ENCODE results near the gene MPO.

The MPO gene

GRCh38 chr17:58278661-58279015, 2.1 kb downstream of the MPO start:
- no peak for DNase-seq

DNA sequence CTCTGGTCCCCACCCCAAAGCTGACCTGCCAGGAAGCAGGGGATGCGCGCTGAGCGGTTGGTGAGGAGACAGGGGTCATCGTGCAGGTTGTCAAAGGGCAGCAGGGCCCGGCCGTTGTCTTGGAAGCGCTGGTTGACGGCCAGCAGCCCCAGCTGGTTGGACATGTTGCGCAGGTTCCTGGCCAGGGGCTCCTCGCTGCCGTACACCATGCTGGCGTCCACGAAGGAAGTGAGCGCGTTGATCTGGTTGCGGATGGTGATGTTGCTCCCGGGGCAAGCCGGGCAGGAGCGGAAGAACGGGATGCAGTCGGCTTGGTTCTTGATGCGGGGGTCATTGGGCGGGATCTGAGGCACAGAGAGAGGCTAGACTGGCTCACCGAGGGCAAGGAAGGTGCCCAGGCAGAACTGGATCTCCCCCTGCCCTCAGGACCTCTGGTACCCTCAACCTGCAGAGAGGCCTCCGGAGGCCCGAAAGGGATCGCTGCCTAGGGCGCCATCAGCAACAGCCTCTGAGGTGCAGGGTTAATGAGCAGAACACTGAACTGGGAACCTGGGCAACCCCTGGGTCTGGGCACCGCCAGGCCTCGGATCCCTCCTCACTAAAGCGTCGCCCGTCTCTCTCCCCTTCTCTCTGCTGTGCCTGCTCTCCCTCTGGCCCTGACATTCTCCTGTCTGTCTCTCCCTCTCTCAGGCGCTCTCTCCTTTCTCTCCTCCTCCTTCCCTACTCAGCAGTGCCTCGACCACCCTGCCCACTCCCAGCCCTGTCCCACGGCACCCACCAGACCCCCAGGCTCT, 2.7 kb downstream of the MPO start:
- DNase-seq = no peak

DNA sequence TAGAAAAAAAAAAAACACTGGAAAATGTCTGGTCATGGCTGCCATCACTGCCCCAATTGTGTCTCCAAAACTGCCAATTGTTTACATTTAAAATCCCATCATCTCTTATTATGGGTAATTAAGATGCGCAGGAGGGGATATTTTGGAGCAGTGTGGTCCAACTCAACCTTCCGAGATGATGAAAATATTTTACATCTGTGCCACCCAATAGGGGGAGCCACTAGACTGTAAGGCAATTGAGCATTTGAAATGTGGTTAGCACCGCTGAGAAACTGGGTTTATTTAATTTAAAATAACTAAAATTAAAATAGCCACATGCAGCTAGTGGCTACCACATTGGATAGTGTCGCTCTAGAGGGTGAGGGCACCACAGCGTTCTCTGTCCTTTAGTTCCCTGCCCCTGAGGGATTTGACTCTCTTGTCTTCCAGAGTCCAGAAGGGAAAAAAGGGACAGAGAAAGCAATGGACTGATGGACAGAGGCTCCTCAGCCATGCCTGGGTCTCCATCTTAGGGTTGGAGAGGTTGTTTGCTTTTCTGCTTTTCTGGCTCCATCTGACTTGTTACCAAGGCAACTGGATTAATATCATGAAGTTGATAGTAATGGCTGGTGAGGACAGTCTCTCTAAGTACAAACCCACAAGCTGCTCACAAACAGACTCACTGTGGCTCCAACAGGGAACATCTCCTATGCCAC, 3.5 kb downstream of the MPO start:
- DNase-seq = no peak

DNA sequence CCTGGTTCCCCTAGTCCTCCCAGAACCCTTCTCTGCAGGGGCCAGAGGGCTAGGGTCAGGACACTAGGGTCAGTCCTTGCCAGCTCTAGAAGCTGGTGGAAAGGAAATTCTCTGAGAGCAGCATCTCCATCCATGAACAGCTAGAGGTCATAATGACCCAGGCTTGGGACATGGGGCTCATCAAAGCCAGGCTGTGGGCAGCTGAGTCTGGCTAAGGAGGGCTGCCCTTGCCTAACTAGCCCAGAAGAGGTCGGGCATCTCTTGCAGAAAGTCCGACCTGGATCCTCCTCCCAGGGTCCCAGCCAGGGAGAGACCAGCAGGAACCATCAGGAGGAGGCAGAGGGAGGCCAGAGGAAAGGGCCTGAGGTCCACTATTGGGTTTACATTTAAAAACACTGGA, 4.3 kb downstream of the MPO start:
- DNase-seq = no peak

DNA sequence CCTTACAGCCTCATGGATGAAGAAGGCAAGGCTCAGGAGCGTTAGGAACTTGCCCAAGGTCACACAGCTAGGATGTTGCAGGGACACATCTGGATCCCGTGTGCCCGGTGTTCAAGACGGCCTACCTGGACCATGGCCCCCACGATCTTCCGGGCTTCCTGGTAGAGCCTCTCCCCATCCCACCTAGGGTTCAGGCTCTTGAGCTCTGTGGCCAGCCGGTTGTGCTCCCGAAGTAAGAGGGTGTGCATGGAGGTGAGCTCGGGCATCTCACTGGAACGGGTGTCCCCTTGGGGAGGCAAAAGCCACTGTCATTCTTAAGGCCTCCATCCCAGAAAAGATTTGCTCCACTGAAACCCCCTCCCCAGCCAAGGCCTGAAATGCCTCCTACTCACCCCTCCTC, 5.3 kb downstream of the MPO start:
- DNase-seq = no peak

DNA sequence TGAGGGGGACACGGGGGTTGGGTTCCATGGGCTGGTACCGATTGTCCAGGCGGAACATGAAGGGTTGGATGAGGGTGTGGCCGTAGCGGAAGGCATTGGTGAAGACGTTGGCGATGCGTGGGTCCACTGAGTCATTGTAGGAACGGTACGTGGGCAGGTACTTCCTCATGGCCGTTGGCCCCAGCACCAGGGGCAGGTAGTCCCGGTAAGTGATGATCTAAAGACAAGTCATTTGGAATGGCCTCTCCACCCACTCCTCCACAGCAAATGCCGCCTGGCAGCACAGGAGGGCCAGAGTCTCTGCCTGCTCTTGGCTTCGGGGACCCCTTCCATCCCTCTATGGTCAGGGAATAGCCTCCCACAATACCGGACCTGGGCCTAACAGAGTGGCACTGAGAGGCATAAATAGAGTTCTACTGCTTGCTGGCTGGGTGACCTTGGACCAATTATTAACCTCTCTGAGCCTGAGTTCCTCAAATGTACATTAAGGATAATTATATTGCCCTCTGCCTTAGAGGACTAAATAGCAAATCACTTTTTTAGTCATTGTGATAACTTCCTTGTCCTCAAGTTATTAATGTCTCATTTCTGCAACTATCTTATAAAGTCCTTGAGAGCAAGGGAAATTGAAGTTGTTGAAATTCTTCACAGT, 7.2 kb downstream of the MPO start:
- no peak for DNase-seq

GRCh38 chr17:58272367-58273280, 8.1 kb downstream of the MPO start:
- no peak for DNase-seq

DNA sequence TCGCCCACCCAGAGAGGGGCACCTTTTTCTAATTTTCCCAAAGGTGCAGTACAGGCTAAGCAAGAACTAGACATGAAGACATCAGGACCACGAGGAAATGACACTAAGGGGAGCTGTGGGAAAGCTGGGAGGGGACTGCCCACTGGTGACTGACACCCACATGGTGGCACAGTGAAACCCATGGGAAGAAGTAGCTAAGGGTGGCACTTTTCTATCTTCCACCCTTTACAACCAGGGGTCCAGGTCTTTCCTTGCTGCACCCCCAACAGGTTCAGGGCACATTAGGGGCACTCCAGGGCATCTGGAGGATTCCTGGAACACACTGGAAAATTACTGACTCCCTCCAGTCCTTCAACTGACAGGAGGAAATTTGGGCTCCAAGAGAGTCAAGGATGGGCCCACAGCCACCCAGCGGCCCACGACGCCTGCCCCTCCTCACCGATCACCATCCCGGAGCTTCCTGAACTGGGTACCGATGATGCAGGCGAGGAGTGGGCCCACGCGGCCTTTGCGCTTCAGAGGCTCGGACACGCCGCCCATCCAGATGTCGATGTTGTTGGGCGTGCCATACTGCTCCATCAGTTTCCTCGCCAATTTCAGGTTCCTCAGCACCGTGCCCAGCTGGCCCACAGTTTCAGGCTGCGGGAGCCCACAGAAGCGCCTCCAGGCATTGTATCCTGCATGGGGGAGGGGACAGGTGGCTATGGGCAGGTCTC, 9.4 kb downstream of the MPO start:
- peak in 1 of 2 experiments; percentile 7 for DNase-seq

- DNase-seq = peak in 1 of 2 experiments; percentile 21
Observed at GRCh38 chr17:58270476-58271215, 10.1 kb downstream of the MPO start.

GRCh38 chr17:58269557-58270291, 11.0 kb downstream of the MPO start:
- DNase-seq = peak in 1 of 2 experiments; percentile 3

DNA sequence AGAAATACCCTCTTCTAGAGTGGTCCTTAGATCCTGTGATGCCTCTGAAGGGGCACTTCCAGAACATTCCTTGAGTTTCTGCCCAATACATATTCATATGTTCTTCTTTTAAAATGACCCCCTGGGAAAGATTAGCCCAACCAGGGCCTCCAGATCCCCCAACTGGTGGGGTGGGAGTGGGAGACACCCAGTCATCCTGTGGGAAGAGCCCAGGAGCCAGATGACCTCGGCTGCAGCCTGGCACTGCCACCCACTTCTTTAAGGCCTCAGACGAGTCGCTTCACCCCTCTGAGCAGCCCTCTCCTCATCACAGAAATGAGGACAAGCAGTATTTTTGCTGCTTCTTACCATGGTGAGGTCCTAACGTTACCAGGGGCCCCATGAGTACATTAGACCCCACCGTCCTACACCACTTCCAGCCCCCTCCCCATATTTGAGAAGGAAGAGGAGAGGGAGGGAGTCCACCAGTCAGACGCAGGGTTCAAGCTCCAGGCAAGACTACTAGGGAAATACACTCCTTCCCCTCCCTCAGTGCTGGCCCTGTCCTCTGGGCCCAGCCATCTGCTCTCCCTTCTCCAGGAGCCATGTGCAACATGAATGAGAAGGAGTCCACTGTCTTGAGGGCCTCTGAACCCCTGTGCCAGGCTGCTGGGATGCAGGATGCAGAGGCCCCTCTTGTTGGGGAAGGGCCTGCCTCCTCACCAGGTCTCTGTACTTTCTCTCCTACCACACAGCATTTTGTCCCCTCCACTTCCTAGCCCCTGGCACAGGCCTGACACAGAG, 11.8 kb downstream of the MPO start:
- DNase-seq = no peak

DNA sequence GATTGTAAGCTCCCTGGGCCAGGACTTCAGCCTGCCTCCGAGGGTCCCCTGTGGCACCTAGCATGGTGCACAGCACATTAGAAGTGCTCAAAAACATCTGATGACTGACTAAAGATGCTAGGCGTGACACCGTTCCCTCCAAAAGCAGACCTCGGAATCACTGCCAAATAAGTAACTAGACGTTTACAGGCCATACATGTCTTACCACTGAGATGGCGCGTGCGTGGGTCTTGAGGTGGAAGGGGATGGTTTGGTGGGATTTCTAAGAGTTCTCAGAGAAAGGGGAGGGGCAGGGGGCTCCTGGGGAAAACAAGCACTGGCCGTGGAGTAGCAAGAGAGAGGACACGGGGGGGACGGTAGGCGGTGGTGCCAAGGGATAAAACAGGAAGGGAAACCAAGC, 12.4 kb downstream of the MPO start:
- DNase-seq = peak in 1 of 2 experiments; percentile 8

GRCh38 chr17:58267347-58268324, 13.1 kb downstream of the MPO start:
- DNase-seq = peak in 1 of 2 experiments; percentile 2

GRCh38 chr17:58265902-58266875, 14.5 kb downstream of the MPO start:
- peak in 1 of 2 experiments; percentile 6 for DNase-seq

- no peak for DNase-seq
Observed at GRCh38 chr17:58265271-58265670, 15.5 kb downstream of the MPO start.

DNA sequence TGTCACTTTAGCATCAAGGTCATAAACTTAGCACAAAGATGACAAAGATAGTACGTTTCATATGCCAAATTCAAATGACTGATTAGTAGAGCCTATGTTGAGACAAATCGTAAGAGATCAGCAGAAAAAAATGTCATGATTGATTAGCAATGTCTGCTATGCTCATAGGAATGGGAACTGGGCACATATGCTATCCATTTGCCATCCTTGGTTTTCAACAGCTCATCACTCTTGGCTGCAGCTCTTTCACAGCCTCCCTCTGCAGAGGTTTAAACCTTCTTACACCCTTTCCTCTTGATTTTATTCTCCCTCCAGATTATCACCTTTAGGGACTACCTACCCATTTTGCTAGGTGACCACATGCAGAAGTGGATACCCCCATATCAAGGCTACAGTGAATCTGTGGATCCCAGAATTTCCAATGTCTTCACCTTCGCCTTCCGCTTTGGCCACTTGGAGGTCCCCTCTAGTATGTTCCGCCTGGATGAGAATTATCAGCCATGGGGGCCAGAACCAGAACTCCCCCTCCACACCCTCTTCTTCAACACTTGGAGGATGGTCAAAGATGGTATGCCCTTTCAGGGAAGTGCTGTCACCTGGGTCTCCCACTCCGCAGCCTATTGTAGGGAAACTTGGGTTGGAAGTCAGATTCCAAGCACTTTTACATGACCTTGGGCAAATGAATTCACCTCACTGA, 16.2 kb downstream of the MPO start:
- no peak for DNase-seq

GRCh38 chr17:58263773-58264172, 17.0 kb downstream of the MPO start:
- DNase-seq = no peak
